ENCODE results near the gene MBNL2.
A peak's percentile ranks its signal among the peaks of the same experiment; 100 is the strongest.

MBNL2 gene

DNA sequence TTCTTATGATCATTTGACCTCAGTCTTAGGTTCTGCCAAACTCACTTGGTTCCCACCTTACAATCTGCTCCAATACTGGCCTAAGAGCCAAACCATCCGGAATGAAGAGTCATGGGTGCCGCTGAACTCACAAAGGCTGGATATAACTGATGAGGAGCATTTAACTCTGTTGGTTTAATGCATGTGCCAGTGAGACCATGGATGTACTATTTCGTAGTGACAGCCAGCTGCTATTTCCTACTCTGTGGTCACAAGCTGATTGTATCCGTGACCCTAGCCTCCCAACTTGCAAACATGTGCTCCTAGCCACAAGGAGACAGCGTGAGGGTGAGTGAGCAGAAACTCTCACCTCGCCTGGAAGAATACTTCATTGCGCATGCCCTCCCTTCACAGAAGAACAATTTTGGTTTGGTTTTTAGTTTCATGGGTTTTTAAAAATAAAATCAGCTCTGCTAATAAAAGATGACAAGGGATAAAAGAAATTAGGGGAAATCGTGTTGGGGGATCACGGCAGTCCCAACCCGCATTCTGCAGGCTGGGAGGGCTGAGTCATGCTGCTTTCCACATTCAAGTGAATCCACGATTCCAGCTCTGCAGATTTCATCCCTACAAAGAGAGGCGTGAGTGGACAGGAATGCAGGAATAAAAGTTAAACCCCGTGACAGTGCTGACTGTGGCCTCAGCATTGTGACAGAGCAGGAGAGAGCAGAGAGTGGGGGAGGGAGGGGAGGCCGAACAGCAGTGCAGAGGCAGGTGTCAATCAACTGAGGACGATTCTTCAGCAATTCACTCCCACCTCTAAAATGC, 145.1 kb downstream of the MBNL2 start:
- FAIRE-seq (peak; percentile 14), DNase-seq (ENCODE audit: insufficient read length, low spot score) (no peak)

DNA sequence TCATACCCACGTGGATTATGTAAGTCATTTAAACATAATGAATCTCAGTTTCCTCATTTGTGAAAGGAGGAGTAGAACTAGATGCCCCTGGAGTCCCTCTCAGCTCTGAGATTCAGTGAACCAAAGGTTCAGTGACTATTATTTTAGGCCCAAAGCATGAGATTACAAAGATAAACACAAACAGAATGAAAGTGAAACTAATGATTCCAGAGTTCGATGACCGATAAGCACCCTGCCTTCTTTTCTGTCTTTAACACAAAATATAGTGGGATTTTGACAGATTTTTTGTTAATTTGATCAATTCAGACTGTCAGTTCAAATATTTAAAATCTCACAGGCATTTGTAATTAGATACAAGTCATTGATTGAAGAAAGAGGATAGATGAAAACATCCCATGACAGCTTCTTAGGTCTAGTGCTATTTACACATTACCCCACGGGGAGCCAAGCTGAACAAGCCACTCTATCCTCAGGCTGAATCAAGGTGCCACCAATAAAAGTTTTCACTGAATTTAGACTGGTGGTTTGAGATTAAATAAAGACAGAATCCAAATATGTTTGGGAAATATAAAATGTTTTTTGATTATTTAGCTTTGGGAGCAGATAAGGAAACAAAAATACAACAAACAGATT, 147.2 kb downstream of the MBNL2 start:
- DNase-seq (ENCODE audit: insufficient read length, low spot score) (peak; percentile 15), FAIRE-seq (peak; percentile 85)

DNA sequence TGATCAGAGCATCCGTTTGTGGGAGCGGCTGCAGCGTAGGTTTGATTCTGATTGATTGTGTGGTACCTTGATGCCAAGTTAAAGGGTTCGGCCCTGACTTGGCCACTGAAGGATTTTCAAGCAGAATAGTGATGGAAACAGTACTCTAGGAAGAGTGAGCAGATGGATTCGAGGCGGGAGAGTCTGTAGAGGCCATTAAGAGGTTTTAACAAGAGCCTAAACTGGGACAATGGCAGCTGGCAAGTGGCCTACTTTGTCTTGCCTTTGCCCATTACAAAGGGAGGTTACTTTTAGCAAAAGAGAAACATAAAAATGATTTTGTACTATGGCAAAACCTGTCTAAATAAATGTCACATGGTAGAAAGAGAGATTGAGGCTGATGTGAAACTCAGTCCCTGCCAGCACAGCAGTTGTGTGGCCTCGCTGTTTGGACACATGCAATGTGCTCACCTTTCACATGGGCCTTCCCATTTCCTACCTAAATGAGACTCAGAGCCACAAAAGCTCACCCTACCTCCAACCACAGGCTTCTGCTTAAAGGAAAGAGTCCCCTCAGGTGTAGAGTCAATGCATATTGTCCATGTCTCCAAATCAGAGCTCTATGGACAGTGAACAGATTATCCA, 149.5 kb downstream of the MBNL2 start:
- DNase-seq (ENCODE audit: insufficient read length, low spot score), result no peak
- FAIRE-seq, result no peak

GRCh38 chr13:97372936-97373335, 150.8 kb downstream of the MBNL2 start:
- no peak for FAIRE-seq
- no peak for DNase-seq (ENCODE audit: insufficient read length, low spot score)

GRCh38 chr13:97373787-97374186, 151.7 kb downstream of the MBNL2 start:
- no peak for DNase-seq (ENCODE audit: insufficient read length, low spot score)
- no peak for FAIRE-seq

GRCh38 chr13:97376981-97377380, 154.8 kb downstream of the MBNL2 start:
- FAIRE-seq (no peak), DNase-seq (ENCODE audit: insufficient read length, low spot score) (no peak)

DNA sequence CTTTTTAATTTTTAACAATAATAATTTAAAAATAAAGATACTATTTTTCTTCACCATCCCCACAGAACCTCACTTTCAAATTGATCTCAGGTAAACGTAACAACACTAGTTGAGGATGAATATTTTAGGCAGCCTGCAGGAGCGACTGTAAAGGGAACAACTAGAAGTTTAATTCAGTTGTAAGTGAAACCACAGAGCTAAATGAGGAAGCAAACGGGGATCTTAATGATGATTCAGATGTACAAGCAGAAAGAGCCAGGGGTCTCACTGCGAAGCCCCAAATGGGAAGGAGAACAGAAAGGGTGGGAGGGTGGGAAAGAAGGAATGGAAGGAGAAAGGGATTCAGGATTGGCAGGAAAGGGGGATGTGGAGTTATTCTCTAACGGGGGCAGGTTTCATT, 157.3 kb downstream of the MBNL2 start:
- FAIRE-seq (no peak), DNase-seq (ENCODE audit: insufficient read length, low spot score) (no peak)

- DNase-seq (ENCODE audit: insufficient read length, low spot score) (no peak), FAIRE-seq (no peak)
These were observed 158.6 kb downstream of the MBNL2 start for GRCh38 chr13:97380696-97381095.

DNA sequence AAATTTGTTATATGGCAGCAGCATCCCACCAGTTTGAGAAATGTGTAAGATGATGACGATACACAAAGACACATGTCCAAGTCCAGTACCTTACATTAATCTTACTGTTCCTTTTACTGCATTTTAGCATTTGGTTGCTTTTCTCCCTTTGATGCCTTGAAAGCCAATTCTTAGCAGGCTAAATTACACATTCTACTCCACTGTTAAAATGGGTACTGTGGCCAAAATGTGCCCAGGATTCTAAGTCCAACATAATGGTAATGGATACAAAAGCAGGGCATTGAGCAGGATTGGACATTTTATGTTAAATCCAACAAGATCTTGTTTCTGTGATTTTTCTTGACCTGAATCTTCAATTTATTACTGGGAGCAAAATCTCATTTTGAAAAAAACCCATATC, 159.1 kb downstream of the MBNL2 start:
- DNase-seq (ENCODE audit: insufficient read length, low spot score) (no peak), FAIRE-seq (no peak)

- FAIRE-seq (no peak), DNase-seq (ENCODE audit: insufficient read length, low spot score) (no peak)
These were observed 160.1 kb downstream of the MBNL2 start for GRCh38 chr13:97382276-97382675.

DNA sequence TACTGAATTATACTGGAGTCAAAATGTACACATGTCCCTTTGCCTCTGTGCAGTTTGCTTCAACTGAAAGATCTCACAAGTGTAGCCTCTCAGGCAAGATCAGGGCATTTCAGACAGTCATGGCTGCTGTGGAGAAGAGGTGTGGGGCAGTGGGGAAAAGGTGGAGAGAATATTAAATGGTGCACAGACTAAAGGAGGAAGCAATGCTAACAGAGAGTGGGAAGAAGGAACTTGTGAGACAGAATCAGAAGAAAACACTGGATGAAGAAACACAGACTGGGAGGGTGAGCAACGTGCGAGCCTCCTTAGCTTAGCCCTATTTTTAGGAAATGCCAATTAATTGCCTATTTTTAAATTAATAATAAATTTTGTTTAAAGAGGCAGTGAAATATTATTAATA, 162.2 kb downstream of the MBNL2 start:
- FAIRE-seq (no peak), DNase-seq (ENCODE audit: insufficient read length, low spot score) (no peak)

DNA sequence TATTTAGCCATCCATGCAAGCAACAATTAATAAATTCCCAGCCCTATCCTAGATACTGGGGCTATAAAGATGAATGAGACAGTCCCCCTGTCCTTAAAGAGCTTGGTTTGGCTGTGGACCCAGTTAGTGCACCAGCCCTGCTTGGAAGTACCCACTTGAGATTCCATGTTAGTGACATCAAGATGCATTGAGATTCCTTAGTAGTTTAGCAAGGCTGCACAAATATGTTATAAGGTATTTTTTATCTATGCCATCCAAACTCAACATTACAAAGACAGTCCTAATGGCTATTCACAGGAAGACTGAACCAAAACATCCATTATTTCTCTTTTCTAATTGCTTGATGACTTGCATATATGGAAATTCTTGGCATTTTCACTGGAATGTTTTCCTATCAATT, 163.0 kb downstream of the MBNL2 start:
- no peak for DNase-seq (ENCODE audit: insufficient read length, low spot score)
- FAIRE-seq, result no peak

DNA sequence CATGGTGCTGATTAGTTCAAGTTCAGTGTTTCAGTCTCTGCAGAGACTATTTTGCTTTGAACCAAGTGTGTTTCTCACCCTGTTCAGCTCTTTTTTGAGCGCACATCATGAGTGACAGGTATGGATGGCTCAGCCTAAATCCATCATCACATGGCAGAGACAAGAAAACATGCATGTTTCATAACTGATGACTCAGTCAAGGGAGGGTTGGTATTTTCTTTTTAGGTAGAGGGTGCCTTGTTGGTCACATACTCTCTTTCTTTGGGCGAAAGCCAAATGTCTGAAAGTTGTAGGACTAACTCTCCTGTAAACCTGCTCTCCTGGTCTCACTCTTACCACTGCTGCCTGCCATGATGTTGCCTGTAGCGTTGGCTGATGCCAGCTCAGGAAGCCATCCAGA, 163.7 kb downstream of the MBNL2 start:
- no peak for DNase-seq (ENCODE audit: insufficient read length, low spot score)
- no peak for FAIRE-seq

- FAIRE-seq, result peak; percentile 37
- no peak for DNase-seq (ENCODE audit: insufficient read length, low spot score)
These were observed 164.8 kb downstream of the MBNL2 start for GRCh38 chr13:97386801-97387484.

DNA sequence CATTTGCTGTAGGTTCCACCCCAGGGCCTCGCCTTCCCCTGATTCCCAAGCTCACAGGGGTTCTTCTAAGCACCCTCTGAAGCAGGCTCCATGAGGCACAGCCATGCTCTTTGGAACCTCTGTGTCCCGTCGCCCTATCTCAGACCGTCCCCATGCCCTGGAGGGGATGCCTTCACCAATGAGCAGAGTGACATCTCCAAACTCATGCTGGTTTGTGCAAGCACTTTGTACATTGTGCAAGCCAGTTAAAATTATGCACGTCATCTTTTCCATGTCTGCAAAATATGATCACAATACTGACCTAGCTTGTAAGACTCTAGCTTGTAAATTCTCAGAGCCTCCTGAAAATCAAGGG, 165.3 kb downstream of the MBNL2 start:
- no peak for DNase-seq (ENCODE audit: insufficient read length, low spot score)

DNA sequence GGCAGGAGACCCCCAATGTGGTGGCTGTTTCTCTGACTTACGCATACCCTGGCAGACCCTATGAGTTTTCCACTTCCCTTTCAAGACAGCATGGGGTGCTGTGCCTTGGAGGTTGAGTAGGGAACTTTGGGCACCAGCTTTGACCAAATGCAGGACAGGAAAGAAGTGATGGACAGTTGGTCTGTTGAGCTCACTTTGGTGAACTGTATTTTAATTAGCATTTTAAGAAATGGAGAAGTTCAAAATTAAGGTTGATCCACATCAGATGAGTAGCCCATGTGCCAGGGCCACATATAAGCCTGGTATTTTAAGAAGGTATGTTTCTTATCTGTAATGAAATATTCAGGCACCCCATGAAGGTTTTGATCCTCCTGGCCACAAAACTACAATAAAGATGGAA, 165.8 kb downstream of the MBNL2 start:
- no peak for DNase-seq (ENCODE audit: insufficient read length, low spot score)
- FAIRE-seq, result no peak

More for the DNA sequence above, 165.3 kb downstream of the MBNL2 start:
- no peak for FAIRE-seq

DNA sequence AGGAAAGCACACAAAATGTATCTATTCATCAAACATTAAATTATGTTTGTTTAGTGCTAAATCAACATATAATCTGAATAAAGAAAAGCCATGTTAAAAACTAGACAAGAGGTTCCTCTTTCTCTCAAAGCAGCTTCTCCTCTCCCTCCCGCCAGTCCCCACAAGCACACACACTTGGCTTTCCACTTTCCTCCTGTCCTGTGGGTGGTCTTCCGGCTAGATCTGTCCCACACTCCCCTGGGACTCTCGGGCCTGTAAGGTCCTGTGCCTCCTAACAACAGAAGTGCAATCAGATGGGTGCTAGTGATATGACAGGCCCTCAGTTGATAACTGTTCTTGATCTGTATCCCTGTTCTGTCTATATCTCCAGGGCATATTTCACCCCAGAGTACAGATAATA, 166.2 kb downstream of the MBNL2 start:
- FAIRE-seq, result no peak

GRCh38 chr13:97390941-97391600, 168.9 kb downstream of the MBNL2 start:
- FAIRE-seq, result no peak
- no peak for DNase-seq (ENCODE audit: insufficient read length, low spot score)

More for the DNA sequence above, 166.2 kb downstream of the MBNL2 start:
- DNase-seq (ENCODE audit: insufficient read length, low spot score), result no peak

- FAIRE-seq, result no peak
These were observed 169.9 kb downstream of the MBNL2 start for GRCh38 chr13:97392020-97392419.

DNA sequence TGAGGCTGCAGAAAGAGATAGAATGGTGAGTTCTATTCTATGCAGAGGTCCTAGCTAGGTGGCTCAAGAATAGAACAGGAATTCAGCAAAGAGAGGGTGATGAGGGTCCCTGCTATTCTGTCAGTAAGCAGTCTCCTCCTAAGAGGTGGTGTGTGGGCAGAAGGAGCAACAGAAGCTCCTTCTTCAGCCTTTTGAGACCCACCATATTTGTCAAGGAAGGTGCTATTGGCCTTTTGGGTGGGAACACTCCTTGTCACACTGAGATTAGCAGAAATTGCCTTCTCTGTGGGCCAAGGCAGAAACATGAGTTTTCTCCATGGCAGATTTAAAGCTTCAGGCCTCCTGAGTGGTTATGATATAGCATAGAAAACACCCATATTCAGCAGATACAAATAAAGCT, 172.4 kb downstream of the MBNL2 start:
- DNase-seq (ENCODE audit: insufficient read length, low spot score), result no peak
- FAIRE-seq, result no peak

More at GRCh38 chr13:97392020-97392419, 169.9 kb downstream of the MBNL2 start:
- no peak for DNase-seq (ENCODE audit: insufficient read length, low spot score)

All from GM19239 (cell line).